Urinary bladder (tissue), 4 donors: Measurements from ENCODE around the gene G3BP2. TPM values are rescaled to one million over a fixed set of nuclear protein-coding genes. Genes with fewer than 3 reads are reported as not detected.

Source experiments
- DNase-seq: peaks from one replicate; pipeline ENCODE4 v3.0.0-alpha.2; 2015; ENCODE audit errors: extremely low spot score
- H3K27ac ChIP-seq: one replicate; pipeline ENCODE4 v1.5.1; 2013; ENCODE audit warnings: low read depth, mild to moderate bottlenecking, moderate library complexity
- H3K36me3 ChIP-seq: one replicate; pipeline ENCODE4 v1.6.1; 2013; ENCODE audit warnings: mild to moderate bottlenecking, moderate library complexity; ENCODE audit not compliant: insufficient read depth
- H3K4me1 ChIP-seq: one replicate; pipeline ENCODE4 v1.6.1; 2013; ENCODE audit warnings: mild to moderate bottlenecking, moderate library complexity; ENCODE audit not compliant: insufficient read depth
- H3K4me3 ChIP-seq: one replicate; pipeline ENCODE4 v1.5.1; 2013; ENCODE audit warnings: low read depth, low read length
- WGBS: extraction: QIAGEN DNeasy Blood & Tissue Kit; methylation state at CpG from one replicate; pipeline ENCODE4 v1.1.7; 2013; 5-methylcytosine and 5-hydroxymethylcytosine counted together
- polyA plus RNA-seq: library from polyadenylated mRNA; stranded (reverse); fragments of 200-250 nt; gene quantifications from one replicate; pipeline ENCODE4 v1.2.3, GENCODE V29; 2013
- total RNA-seq: library from RNA; depleted of rRNA; stranded (reverse); fragments of >200 nt; gene quantifications from one replicate; pipeline ENCODE4 v1.2.3, GENCODE V29; 2014
- donor health status: healthy with polysubstance abuse.
- donor health status: healthy.

The G3BP2 gene
- total and polyA plus RNA-seq, 2 donors: 76.8 to 145 TPM

DNA sequence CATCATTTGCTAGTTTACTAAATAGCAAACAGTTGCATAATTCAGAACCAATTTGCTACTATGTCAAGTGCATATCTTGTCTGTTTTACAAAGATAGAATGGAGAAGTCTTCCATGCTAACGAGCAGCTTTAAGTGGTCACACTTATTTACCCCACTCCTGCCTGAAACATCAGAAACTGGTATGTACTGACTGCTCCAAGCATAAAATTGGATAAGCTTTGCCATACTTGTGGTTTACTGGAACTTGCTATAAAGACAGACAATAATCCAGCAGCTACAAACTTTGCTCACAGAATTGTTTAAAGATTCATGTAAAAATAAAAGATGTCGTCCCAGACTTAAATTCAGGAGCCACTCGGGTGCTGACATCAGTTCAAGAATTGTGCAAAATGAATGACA, 29.6 kb downstream of the G3BP2 start:
- DNase-seq: no peak
- Histone ChIP-seq H3K36me3 (peaks cover 10% of the 10 kb centered on the region), H3K4me1 (no peaks in the 10 kb centered on the region), H3K4me3 (no peak overlapping the region), H3K27ac (no peak overlapping the region)
- WGBS: 62% methylated on average over 3 of the region's 3 CpGs

DNA sequence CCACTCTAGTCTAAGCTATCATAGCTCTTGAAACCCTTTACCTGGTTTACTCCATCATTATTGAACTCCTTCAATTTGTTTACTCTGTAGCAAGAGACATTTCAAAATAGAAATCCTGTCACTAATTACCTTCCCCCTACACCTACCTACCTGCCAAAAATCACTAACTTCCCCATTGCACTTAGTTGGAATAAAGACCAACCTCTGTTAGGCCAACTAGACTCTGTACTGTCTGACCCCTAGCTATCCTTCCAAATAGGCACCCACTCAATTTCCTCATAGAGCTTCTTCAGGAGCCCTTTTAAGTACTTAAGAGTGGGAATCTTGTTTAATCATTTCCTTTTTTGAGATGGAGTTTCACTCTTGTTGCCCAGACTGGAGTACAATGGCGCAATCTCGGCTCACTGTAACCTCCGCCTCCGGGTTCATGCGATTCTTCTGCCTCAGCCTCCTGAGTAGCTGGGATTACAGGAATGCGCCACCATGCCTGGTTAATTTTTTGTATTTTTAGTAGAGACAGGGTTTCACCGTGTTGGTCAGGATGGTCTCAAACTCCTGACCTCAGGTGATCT, 34.0 kb downstream of the G3BP2 start:
- Histone ChIP-seq H3K4me3 (no peak overlapping the region), H3K4me1 (no peaks in the 10 kb centered on the region), H3K27ac (no peak overlapping the region), H3K36me3 (no peaks in the 10 kb centered on the region)
- no peak for DNase-seq
- 95% methylated on average over 7 of the region's 7 CpGs for WGBS

DNA sequence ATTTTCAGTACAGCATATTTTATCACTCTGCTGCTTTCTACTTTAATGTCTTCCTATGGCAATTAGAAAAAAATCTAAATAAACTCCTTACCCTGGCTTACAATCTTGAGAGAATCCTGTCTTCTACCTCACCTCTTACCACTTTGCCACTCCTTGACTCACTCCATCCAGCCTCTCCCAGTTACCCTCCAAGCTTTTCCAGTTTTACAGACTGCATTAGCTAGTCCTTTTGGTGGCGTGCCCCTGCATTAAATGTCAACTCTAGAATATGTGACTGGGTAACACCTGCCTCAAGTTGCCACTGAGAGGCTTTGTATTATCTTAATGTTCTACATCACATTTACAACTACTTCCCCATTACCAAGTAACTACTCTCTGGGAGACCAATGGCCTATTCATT, 35.4 kb downstream of the G3BP2 start:
- no peak overlapping the region for H3K4me3 ChIP-seq
- no peak for DNase-seq
- H3K36me3 ChIP-seq: no peaks in the 10 kb centered on the region
- 99% methylated on average over 1 of the region's 1 CpG for WGBS
- H3K27ac ChIP-seq: no peak overlapping the region
- no peaks in the 10 kb centered on the region for H3K4me1 ChIP-seq

DNA sequence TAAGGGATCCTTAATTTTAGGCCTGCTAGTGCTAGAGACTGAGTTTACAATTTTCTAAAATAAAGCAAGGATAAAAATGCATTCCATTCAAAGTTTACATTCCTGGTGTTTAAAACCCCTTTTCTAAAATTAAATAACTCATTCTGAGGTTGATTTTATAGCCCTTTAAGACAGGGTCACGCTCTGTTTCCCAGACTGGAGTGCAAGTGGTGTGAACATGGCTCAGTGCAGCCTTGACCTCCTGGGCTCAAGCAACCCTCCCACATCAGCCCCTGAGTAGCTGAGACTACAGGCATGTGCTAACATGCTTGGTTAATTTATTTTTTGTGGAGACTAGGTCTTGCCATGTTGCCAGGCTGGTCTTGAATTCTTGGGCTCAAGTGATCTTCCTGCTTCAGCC, 36.0 kb downstream of the G3BP2 start:
- WGBS: 47% methylated on average over 1 of the region's 1 CpG
- H3K4me1 ChIP-seq: no peaks in the 10 kb centered on the region

DNA sequence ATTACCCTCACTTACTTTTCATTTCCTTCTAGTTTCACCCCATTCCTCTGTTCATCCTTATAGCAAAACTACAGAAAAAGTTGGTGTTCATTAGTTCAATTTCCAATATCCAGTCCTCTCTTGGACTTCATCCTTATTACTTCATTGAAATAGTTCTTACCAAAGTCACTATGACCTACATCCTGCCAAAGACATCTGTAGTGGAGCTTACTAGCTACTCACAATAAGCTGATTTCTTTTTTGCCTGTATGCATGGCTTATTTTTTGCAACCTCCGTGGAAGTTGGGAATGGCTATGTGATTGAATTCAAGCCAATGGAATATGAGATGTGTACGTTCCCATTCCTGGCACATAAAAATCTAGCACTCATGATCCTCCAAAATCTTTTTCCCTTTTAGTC, 38.3 kb downstream of the G3BP2 start:
- H3K36me3 ChIP-seq: no peaks in the 10 kb centered on the region
- H3K4me3 ChIP-seq: no peak overlapping the region
- no peak for DNase-seq
- 62% methylated on average over 2 of the region's 2 CpGs for WGBS
- no peaks in the 10 kb centered on the region for H3K4me1 ChIP-seq
- H3K27ac ChIP-seq: no peak overlapping the region

More for the DNA sequence above, 36.0 kb downstream of the G3BP2 start:
- no peaks in the 10 kb centered on the region for H3K36me3 ChIP-seq
- no peak overlapping the region for H3K4me3 ChIP-seq
- no peak for DNase-seq
- no peak overlapping the region for H3K27ac ChIP-seq

DNA sequence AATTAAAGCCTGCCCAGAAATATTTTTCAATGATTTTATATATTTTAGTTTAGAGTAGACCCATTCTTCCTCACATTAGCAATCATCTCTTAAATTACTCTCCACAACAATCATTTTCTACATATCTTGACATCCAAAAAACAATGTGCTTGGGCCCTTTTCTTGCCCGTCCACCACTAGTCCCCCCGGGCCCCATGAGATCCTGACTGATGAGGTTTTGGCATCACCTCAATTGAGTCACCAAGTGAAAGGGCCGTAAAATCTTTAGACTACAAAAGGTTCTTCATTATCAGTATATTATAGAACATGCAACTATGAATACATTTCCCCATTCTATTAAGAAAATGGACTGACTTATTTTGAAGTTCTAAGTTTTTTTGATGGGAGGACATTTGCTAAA, 38.9 kb downstream of the G3BP2 start:
- Histone ChIP-seq H3K36me3 (no peaks in the 10 kb centered on the region), H3K4me1 (no peaks in the 10 kb centered on the region), H3K4me3 (no peak overlapping the region), H3K27ac (no peak overlapping the region)
- DNase-seq: no peak
- WGBS: 73% methylated on average over 3 of the region's 3 CpGs

DNA sequence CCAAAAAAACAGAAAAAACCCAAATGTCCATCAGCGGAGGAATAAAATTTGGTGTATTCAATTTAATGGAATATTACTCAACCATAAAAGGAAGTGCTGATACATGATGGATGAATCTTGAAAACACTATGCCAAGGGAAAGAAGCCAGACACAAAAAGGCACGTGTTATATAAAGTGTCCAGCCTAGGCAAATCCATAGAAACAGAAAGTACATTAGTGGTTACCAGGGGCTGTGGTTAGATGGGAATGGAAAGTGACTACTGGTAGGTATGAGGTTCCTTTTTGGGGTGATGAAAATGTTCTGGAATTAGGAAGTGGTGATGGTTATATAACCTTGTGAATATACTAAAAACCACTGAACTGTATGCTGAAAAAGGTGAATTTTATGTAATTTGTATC, 39.4 kb downstream of the G3BP2 start:
- no peaks in the 10 kb centered on the region for H3K4me1 ChIP-seq
- H3K27ac ChIP-seq: no peak overlapping the region
- no peak for DNase-seq
- H3K4me3 ChIP-seq: no peak overlapping the region
- 69% methylated on average over 2 of the region's 2 CpGs for WGBS
- H3K36me3 ChIP-seq: no peaks in the 10 kb centered on the region

DNA sequence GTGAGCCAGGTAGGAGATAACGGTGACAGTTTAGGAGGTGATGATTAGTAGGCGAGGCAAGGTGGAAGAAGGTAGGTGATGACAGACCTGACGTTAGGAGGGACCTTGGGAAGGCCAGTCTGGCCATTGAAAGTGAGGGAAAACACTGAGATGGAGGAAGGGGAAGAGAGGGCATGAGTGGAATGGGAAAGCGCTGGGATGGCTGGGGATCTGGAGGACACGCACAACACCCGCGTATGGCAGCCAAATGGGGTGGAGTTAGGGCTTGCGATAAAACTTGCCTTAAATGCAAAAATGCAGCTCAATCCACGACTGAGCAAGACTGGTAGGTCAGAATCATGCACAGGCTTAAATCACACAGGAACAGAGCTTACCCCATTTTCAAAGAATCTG, 42.3 kb downstream of the G3BP2 start:
- no peaks in the 10 kb centered on the region for H3K4me1 ChIP-seq
- no peak for DNase-seq
- H3K4me3 ChIP-seq: peak overlapping the region; percentile 57
- WGBS: 44% methylated on average over 9 of the region's 9 CpGs
- H3K36me3 ChIP-seq: no peaks in the 10 kb centered on the region
- H3K27ac ChIP-seq: no peak overlapping the region

DNA sequence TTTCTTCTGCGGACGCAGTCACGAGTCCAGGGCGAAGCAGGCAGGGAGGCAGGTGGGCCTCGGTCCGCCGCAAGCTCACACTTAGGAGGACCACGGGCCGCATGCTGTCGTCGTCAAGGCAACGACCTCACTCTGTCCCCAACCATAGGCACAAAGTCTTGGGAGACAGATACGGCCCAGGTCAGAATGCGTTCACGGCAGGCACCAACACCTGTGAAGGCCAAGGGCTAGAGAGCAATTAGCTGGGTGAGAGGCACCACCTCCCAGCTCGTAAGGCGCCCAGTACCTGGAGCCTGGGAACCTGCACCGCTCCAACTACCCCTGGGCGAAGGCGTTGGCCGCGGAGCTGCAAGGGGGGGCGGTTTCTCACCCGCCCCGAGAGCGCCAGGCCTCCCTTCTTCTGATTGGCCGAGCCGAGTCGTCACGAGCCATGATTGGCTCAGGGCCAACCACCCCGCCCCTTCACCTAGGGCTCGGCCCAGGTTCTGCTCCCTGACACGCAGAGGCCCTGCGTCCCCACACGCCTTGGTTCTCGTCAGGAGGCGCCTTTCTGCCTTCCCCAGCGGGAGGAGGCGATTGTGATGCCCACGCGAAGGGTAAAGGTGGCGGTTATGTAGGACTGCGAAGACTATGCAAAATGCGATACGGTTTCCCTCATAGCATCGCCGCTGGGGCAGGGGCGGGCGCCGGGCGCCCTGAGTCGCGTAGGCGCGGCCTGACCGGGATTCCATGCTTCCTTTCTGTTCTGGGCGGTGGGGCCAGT, 42.9 kb downstream of the G3BP2 start, which contains the start of gene CDKL2:
CDKL2 (minus strand) TSS at position 355 of the 763 bp plus-strand sequence. CDS start 4,540 bp downstream, outside the sequence.
- H3K27ac ChIP-seq: no peak within 1 kb of the TSS
- H3K36me3 ChIP-seq: no peaks in the 10 kb centered on the region
- no peaks in the 10 kb centered on the region for H3K4me1 ChIP-seq
- peak; percentile 39 for DNase-seq
- 2% methylated on average over 57 of the region's 57 CpGs for WGBS
- H3K4me3 ChIP-seq: peak within 1 kb of the TSS; percentile 57

DNA sequence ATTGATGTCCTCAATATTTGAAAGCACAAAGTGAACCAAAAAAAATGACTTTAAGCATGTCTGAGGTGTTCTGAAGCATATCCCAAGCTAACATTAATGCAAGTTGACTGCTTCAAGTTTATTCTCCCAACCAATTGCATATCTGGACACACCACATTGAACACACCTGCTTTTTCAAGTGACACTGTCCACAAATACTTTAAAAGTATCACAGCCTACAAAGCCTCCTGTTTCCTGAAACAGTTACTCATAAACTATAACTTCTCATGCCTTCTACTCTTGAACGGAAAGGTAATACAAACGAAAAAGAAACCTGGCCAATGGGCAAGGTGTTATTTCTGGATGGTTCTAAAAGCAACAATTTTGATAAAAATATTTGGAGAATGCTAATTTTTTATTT, 44.0 kb downstream of the G3BP2 start:
- Histone ChIP-seq H3K27ac (no peak overlapping the region), H3K4me3 (no peak overlapping the region), H3K4me1 (no peaks in the 10 kb centered on the region), H3K36me3 (no peaks in the 10 kb centered on the region)
- WGBS: 77% methylated on average over 2 of the region's 2 CpGs
- no peak for DNase-seq

DNA sequence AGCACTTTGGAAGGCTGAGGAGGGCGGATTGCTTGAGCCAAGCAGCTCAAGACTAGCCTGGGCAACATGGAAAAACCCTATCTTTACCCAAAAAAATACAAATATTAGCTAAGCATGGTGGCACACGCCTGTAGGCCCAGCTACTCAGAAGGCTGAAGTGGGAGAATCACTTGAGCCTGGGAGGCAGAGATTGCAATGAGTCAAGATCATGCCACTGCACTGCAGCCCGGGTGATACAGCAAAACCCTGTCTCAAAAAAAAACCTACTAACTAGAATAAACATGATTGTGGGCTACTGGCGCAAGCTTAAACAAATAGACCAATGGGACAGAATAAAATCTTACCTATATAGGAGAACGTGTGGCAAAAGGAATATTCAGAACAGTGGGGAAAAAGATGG, 50.2 kb downstream of the G3BP2 start:
- WGBS: 92% methylated on average over 5 of the region's 5 CpGs
- no peak for DNase-seq
- H3K4me1 ChIP-seq: no peaks in the 10 kb centered on the region
- H3K27ac ChIP-seq: no peak overlapping the region
- no peaks in the 10 kb centered on the region for H3K36me3 ChIP-seq
- H3K4me3 ChIP-seq: no peak overlapping the region

DNA sequence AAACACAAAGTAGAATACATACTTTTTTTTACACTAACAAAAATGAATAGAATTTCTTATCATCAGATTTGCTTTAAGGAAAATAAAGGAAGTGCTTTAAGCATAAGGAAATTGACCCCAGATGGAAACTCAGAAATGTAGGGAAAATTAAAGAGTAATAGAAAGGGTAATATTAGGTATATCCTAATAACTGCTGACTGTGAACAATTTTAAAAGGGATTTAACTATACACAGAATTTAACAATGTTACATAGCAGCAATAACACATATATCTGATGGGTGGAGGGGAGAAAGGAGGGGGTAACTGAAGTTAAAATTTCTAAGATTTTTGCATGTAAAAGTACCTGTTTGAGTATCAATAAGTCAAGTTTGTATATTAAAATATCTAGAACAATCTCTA, 51.5 kb downstream of the G3BP2 start:
- Histone ChIP-seq H3K4me3 (no peak overlapping the region), H3K27ac (no peak overlapping the region), H3K4me1 (no peaks in the 10 kb centered on the region), H3K36me3 (no peaks in the 10 kb centered on the region)
- DNase-seq: no peak

DNA sequence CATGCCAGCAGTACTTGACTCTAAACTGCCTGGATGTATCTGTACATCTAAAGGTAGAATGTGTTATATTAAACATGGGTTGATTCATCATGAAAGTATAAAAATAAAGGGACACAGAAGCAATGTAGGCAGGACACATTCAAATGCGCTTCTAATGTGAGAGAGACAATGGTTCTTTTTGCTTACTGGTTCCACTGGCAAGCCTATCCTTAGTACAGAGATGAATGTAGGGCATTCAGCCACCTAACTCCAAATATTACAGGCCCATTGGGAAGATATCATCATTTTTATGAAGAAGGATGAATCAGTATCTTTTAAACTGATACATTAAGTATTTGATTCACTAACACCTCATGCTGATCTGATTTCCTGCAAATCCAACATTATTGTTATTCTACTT, 60.9 kb downstream of the G3BP2 start:
- H3K4me1 ChIP-seq: no peaks in the 10 kb centered on the region
- WGBS: 96% methylated on average over 1 of the region's 1 CpG
- H3K4me3 ChIP-seq: no peak overlapping the region
- no peak for DNase-seq
- no peaks in the 10 kb centered on the region for H3K36me3 ChIP-seq
- H3K27ac ChIP-seq: no peak overlapping the region

DNA sequence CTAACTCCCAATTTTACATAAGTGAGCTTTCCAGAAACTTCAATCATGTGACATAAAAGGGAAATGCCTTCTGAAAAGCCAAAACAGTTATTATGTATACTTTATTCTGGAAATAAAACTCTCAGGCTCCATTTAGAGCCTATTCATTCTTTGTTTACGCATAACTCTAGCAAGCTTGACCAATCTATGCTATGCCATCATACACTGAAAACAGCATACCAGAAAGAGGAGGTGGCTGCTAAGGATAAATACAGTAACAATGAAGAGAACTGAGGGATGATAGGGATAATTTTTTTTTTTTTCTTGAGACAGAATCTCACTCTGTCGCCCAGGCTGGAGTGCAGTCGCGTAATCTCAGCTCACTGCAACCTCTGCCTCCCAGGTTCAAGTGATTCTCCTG, 67.3 kb downstream of the G3BP2 start:
- Histone ChIP-seq H3K36me3 (no peaks in the 10 kb centered on the region), H3K4me1 (no peaks in the 10 kb centered on the region), H3K4me3 (no peak overlapping the region), H3K27ac (no peak overlapping the region)
- WGBS: 92% methylated on average over 4 of the region's 4 CpGs
- DNase-seq: no peak
